H1 (cell line): ENCODE results near the gene THAP7. TPM values are rescaled to one million over a fixed set of nuclear protein-coding genes. Genes with fewer than 3 reads are reported as not detected.

Experiments
- CTCF ChIA-PET: fragments of 300-600 bp; sonication (Branson Sonifier 250); formaldehyde crosslinking; loops from one replicate; lab custom pipeline; 2021; ENCODE audit not compliant: partially characterized antibody; lab: Charles Lee
- POLR2A ChIA-PET: fragments of 300-600 bp; sonication (Branson Sonifier 250); formaldehyde crosslinking; loops from one replicate; lab custom pipeline; 2021; ENCODE audit warnings: inconsistent platforms; ENCODE audit not compliant: partially characterized antibody; lab: Charles Lee
- DNase-seq, 2 experiments: peaks; one replicate each; pipeline versions ENCODE4 v3.0.0 to v3.0.0-alpha.2; 2010 to 2022; ENCODE audit warnings: low spot score in 2 of 2, low read depth in 1 of 2, mixed read lengths in 1 of 2
- FAIRE-seq: peaks from 2 replicates; lab custom pipeline; 2011; peaks lifted over from hg19 to GRCh38; lab: Jason Lieb, UNC
- H2AFZ ChIP-seq: 2 replicates; pipeline ENCODE4 v1.8.1; 2012; ENCODE audit warnings: low read length, inconsistent platforms
- H2AK5ac ChIP-seq: 2 replicates; pipeline ENCODE4 v1.6.1; 2013; ENCODE audit warnings: low read depth, low read length
- H2BK120ac ChIP-seq: replicated peaks from 2 replicates; pipeline ENCODE3; 2013; ENCODE audit warnings: low read depth, low read length, inconsistent platforms
- H2BK12ac ChIP-seq: 2 replicates; pipeline ENCODE4 v1.6.1; 2013; ENCODE audit warnings: low read depth, low read length
- H2BK15ac ChIP-seq: 2 replicates; pipeline ENCODE4 v1.6.1; 2013; ENCODE audit warnings: low read length
- H2BK20ac ChIP-seq: 2 replicates; pipeline ENCODE4 v1.6.1; 2013; ENCODE audit warnings: low read length
- H2BK5ac ChIP-seq: 2 replicates; pipeline ENCODE4 v1.6.1; 2013; ENCODE audit warnings: low read depth, low read length
- H3K14ac ChIP-seq: 2 replicates; pipeline ENCODE4 v1.6.1; 2013; ENCODE audit warnings: inconsistent platforms; ENCODE audit not compliant: insufficient read length
- H3K18ac ChIP-seq: 2 replicates; pipeline ENCODE4 v1.6.1; 2013; ENCODE audit warnings: low read length; ENCODE audit errors: extremely low read depth
- H3K23ac ChIP-seq: 2 replicates; pipeline ENCODE4 v1.6.1; 2013; ENCODE audit warnings: inconsistent platforms; ENCODE audit not compliant: insufficient read length
- H3K23me2 ChIP-seq: 2 replicates; pipeline ENCODE4 v1.6.1; 2013; ENCODE audit warnings: low read depth, low read length
- H3K27ac ChIP-seq: 2 replicates; pipeline ENCODE4 v1.6.1; 2011; ENCODE audit warnings: low read depth, low read length, inconsistent platforms
- H3K27me3 ChIP-seq, 4 experiments: replicated peaks in 1 of 4; 1 replicate in 1 of 4; 2 replicates in 3 of 4; pipeline versions ENCODE4 v1.6.1 to v1.8.1; 2011 to 2013; ENCODE audit warnings: low read length in 3 of 4, mild to moderate bottlenecking in 3 of 4, inconsistent platforms in 2 of 4, mixed read lengths in 2 of 4, moderate library complexity in 1 of 4; ENCODE audit not compliant: control insufficient read depth in 3 of 4, insufficient read depth in 3 of 4; ENCODE audit errors: extremely low read depth in 1 of 4
- H3K36me3 ChIP-seq, 4 experiments: 2 replicates each; pipeline versions ENCODE4 v1.6.1 to v1.8.1; 2011 to 2013; ENCODE audit warnings: mild to moderate bottlenecking in 4 of 4, low read length in 3 of 4, moderate library complexity in 2 of 4, control low read depth in 1 of 4, inconsistent platforms in 1 of 4; ENCODE audit not compliant: insufficient read depth in 4 of 4, control insufficient read depth in 2 of 4
- H3K4ac ChIP-seq: replicated peaks from 2 replicates; pipeline ENCODE3; 2013; ENCODE audit warnings: low read length, low read depth, mixed read lengths, inconsistent platforms; ENCODE audit not compliant: insufficient read length
- H3K4me1 ChIP-seq, 4 experiments: replicated peaks in 1 of 4; 1 replicate in 1 of 4; 2 replicates in 3 of 4; pipeline versions ENCODE4 v1.6.1 to v1.8.1; 2011 to 2013; ENCODE audit warnings: low read length in 3 of 4, inconsistent platforms in 2 of 4, mixed read lengths in 1 of 4; ENCODE audit not compliant: insufficient read depth in 4 of 4, control insufficient read depth in 3 of 4
- H3K4me2 ChIP-seq, 2 experiments: 2 replicates each; pipeline versions ENCODE4 v1.6.1 to v1.8.1; 2011 to 2013; ENCODE audit warnings: low read depth in 2 of 2, low read length in 2 of 2, control low read depth in 1 of 2, inconsistent platforms in 1 of 2, mild to moderate bottlenecking in 1 of 2; ENCODE audit not compliant: insufficient read depth in 1 of 2
- H3K4me3 ChIP-seq, 4 experiments: fragments of 200-600, 300-600 bp in 1 of 4; sonication (generic), shearing (Covaris generic), sonication (Bioruptor Twin) in 1 of 4; 2 replicates each; pipeline versions ENCODE4 v1.5.1 to v1.8.1; 2011 to 2016; ENCODE audit warnings: low read length in 4 of 4, low read depth in 3 of 4, control low read depth in 2 of 4, inconsistent platforms in 2 of 4, mild to moderate bottlenecking in 2 of 4, mixed read lengths in 1 of 4, moderate library complexity in 1 of 4; ENCODE audit not compliant: insufficient read depth in 2 of 4; ENCODE audit errors: extremely low read depth in 1 of 4
- H3K56ac ChIP-seq: replicated peaks from 2 replicates; pipeline ENCODE3; 2013; ENCODE audit warnings: low read depth, mild to moderate bottlenecking, mixed read lengths, low read length, inconsistent platforms; ENCODE audit not compliant: insufficient read length
- H3K79me1 ChIP-seq: 2 replicates; pipeline ENCODE4 v1.6.1; 2013; ENCODE audit warnings: low read depth, low read length, control low read depth
- H3K79me2 ChIP-seq, 2 experiments: 2 replicates each; pipeline versions ENCODE4 v1.6.1 to v1.8.1; 2012 to 2013; ENCODE audit warnings: low read length in 2 of 2, mild to moderate bottlenecking in 2 of 2, inconsistent platforms in 1 of 2; ENCODE audit not compliant: insufficient read depth in 2 of 2, control insufficient read depth in 1 of 2
- H3K9ac ChIP-seq, 4 experiments: replicated peaks in 1 of 4; 1 replicate in 1 of 4; 2 replicates in 3 of 4; pipeline versions ENCODE4 v1.6.1 to v1.8.1; 2011 to 2013; ENCODE audit warnings: low read depth in 3 of 4, low read length in 3 of 4, control low read depth in 2 of 4, mild to moderate bottlenecking in 2 of 4, moderate library complexity in 2 of 4, inconsistent platforms in 1 of 4; ENCODE audit errors: extremely low read depth in 1 of 4
- H3K9me3 ChIP-seq, 2 experiments: 2 replicates each; pipeline versions ENCODE4 v1.6.1 to v1.8.1; 2012 to 2013; ENCODE audit warnings: mild to moderate bottlenecking in 2 of 2, moderate library complexity in 2 of 2, control low read depth in 1 of 2, inconsistent platforms in 1 of 2, low read depth in 1 of 2, low read length in 1 of 2, mixed read lengths in 1 of 2; ENCODE audit not compliant: insufficient read depth in 2 of 2
- H4K20me1 ChIP-seq, 2 experiments: replicated peaks in 1 of 2; 2 replicates each; pipeline versions ENCODE3 to v1.8.1; 2011 to 2013; ENCODE audit warnings: inconsistent platforms in 2 of 2, low read length in 2 of 2, mild to moderate bottlenecking in 1 of 2; ENCODE audit not compliant: insufficient read depth in 2 of 2, control insufficient read depth in 1 of 2
- H4K5ac ChIP-seq: 2 replicates; pipeline ENCODE4 v1.6.1; 2013; ENCODE audit warnings: low read length, low read depth, mixed read lengths, inconsistent platforms; ENCODE audit not compliant: insufficient read length
- H4K8ac ChIP-seq: 2 replicates; pipeline ENCODE4 v1.8.0; 2013; ENCODE audit warnings: mild to moderate bottlenecking, moderate library complexity, low read length, inconsistent platforms; ENCODE audit not compliant: insufficient read depth; ENCODE audit errors: extremely low read depth
- H4K91ac ChIP-seq: replicated peaks from 2 replicates; pipeline ENCODE3; 2013; ENCODE audit warnings: low read length, mixed read lengths, inconsistent platforms; ENCODE audit not compliant: insufficient read length
- ASH2L ChIP-seq: fragments of 200-600, 300-600 bp; sonication (generic); IDR thresholded peaks from one replicate; pipeline ENCODE4 v1.7.1; 2017; ENCODE audit warnings: low read length
- BCL11A ChIP-seq, 2 experiments: IDR thresholded peaks; one replicate each; pipeline ENCODE4 v1.6.1; 2011; ENCODE audit warnings: low read depth in 2 of 2, low read length in 2 of 2, mild to moderate bottlenecking in 2 of 2
- E2F6 ChIP-seq: IDR thresholded peaks from 2 replicates; pipeline ENCODE4 v1.6.1; 2012; ENCODE audit warnings: inconsistent platforms
- EZH2 ChIP-seq: fragments of 200-600 bp; sonication (generic); IDR thresholded peaks from 2 replicates; pipeline ENCODE4 v1.7.1; 2012; ENCODE audit warnings: low read depth, mild to moderate bottlenecking, moderate library complexity, low read length, inconsistent platforms; ENCODE audit not compliant: severe bottlenecking
- KDM1A ChIP-seq: fragments of 200-600, 300-600 bp; sonication (generic); IDR thresholded peaks from 2 replicates; pipeline ENCODE4 v1.7.1; 2016; ENCODE audit warnings: mild to moderate bottlenecking, low read length, borderline replicate concordance
- KDM4A ChIP-seq: IDR thresholded peaks from one replicate; pipeline ENCODE4 v1.7.1; 2012; ENCODE audit warnings: low read depth, mild to moderate bottlenecking, moderate library complexity, low read length, inconsistent platforms; ENCODE audit not compliant: severe bottlenecking
- MAX ChIP-seq: IDR thresholded peaks from 2 replicates; pipeline ENCODE4 v1.6.1; 2012; ENCODE audit warnings: inconsistent platforms
- SP1 ChIP-seq: IDR thresholded peaks from 2 replicates; pipeline ENCODE4 v1.6.1; 2011; ENCODE audit warnings: low read depth, low read length
- SUZ12 ChIP-seq: fragments of 200-600 bp; sonication (generic); IDR thresholded peaks from 2 replicates; pipeline ENCODE4 v1.6.1; 2012; ENCODE audit warnings: mild to moderate bottlenecking, inconsistent platforms, low read length, moderate library complexity, mixed read lengths
- WGBS, 2 experiments: shearing (Covaris generic) in 1 of 2; methylation state at CpG; one replicate each; pipeline versions ENCODE4 v1.1.6 to v1.1.7; 2013 to 2015; ENCODE audit warnings: low lambda C conversion rate in 2 of 2, mixed read lengths in 2 of 2, inconsistent platforms in 1 of 2, low coverage in 1 of 2, missing lambda C conversion rate in 1 of 2; ENCODE audit not compliant: insufficient replicate concordance in 2 of 2, insufficient coverage in 1 of 2, insufficient read length in 1 of 2; ENCODE audit errors: extremely low coverage in 1 of 2, missing lambda C conversion rate in 1 of 2; 5-methylcytosine and 5-hydroxymethylcytosine counted together
- polyA plus RNA-seq, 7 experiments: library from polyadenylated mRNA; depleted of rRNA in 3 of 7; stranded (reverse) in 5 of 7; unstranded in 2 of 7; fragments of >200 nt in 5 of 7; fragments of 200-250 nt in 2 of 7; gene quantifications; 1 replicate in 5 of 7; 2 replicates in 1 of 7; 4 replicates in 1 of 7; pipeline versions ENCODE4 v1.2.1 to v1.2.3, GENCODE V29; 2011 to 2013; ENCODE audit warnings: missing spikeins in 2 of 7, mixed read lengths in 2 of 7
- total RNA-seq: library from RNA; stranded (reverse); fragmentation: NEBNext Ultra II Directional; extraction: Animal tissue kit (Norgen Biotek cat#: 25700); gene quantifications from 2 replicates; pipeline ENCODE4 v1.2.1, GENCODE V29; 2021

Gene THAP7
- total and polyA plus RNA-seq, 2 of the 8 experiments (the other 6 are each of a cell fraction or from before 2014, with no cell fraction given): 16.9 to 32.5 TPM

GRCh38 chr22:21032037-21032867, 30.3 kb upstream of the THAP7 start, which contains the start of gene SLC7A4:
Gene SLC7A4, minus strand, starts transcription at chr22:21032561. Its CDS starts 749 bp downstream, at chr22:21031812.
- FAIRE-seq: no peak

More at GRCh38 chr22:21032037-21032867, 30.3 kb upstream of the THAP7 start, which contains the start of gene SLC7A4:
- Histone ChIP-seq H2BK120ac (no peak within 1 kb of the TSS), H2BK15ac (no peak within 1 kb of the TSS; the same call in 1 of the 2 replicates), H3K23me2 (peaks cover 9% of the 10 kb centered on the region; the same call in 1 of the 2 replicates), H3K36me3 (no peaks in the 10 kb centered on the region), H3K27ac (no peak within 1 kb of the TSS), H2BK5ac (no peak within 1 kb of the TSS), H2BK12ac (peak within 1 kb of the TSS; percentile 39; the same call in 1 of the 2 replicates), H4K20me1 (no peaks in the 10 kb centered on the region), H3K56ac (no peak within 1 kb of the TSS), H4K91ac (no peak within 1 kb of the TSS), H2AFZ (peak within 1 kb of the TSS; percentile 89), H3K79me2 (no peaks in the 10 kb centered on the region), H4K8ac (peak within 1 kb of the TSS; percentile 51), H3K4ac (no peak within 1 kb of the TSS), H3K4me1 (peaks cover 0 to 4% (median 2%) of the 10 kb centered on the region in 4 experiments; a peak in 3 of 7 replicates), H3K4me2 (peak within 1 kb of the TSS; percentile 65 to 78), H2BK20ac (0 out of 2 replicates have a peak within 1 kb of the TSS, but pooled peaks have one; percentile 32), H2AK5ac (no peak within 1 kb of the TSS), H4K5ac (no peak within 1 kb of the TSS), H3K27me3 (peaks cover 6 to 31% (median 26%) of the 10 kb centered on the region in 4 experiments), H3K9ac (no peak within 1 kb of the TSS), H3K4me3 (peak within 1 kb of the TSS; percentile 45 to 70 (median 49)), H3K23ac (no peak within 1 kb of the TSS), H3K9me3 (no peaks in the 10 kb centered on the region), H3K79me1 (no peaks in the 10 kb centered on the region), H3K18ac (peak within 1 kb of the TSS; percentile 32), H3K14ac (no peak within 1 kb of the TSS)
- ChIA-PET CTCF (interaction anchor here (1.0 to 5.5 kb wide), 5 partner anchors 11 to 20 kb away, joined by 3 to 37 read pairs (median 3); partner anchors contain the start of genes LRRC74B and P2RX6), POLR2A (no interaction called here)
- 0 out of 2 replicates have a peak, but pooled peaks have one; percentile 34 for TF ChIP-seq E2F6
- TF ChIP-seq KDM4A: peak; percentile 71
- TF ChIP-seq KDM1A: no peak
- no peak for TF ChIP-seq BCL11A (IDR thresholded peaks at IDR 0.05; ENCODE audit: low read depth in 2 of 2, low read length in 2 of 2)
- TF ChIP-seq SUZ12: peak; percentile 65
- peak; percentile 32 for TF ChIP-seq ASH2L
- TF ChIP-seq MAX: peak; percentile 33; the same call in 1 of the 2 replicates
- TF ChIP-seq SP1: no peak
- TF ChIP-seq EZH2: peak; percentile 61
- DNase-seq: peak in 1 of 2 experiments; percentile 67
- WGBS, 2 experiments: 9% methylated on average over 29 of the region's 59 CpGs; no CpG with 5 or more reads in 1 of the 2 experiments
